Omental fat pad (tissue), 4 donors: ENCODE data around the gene DNER. TPM values are rescaled to one million over a fixed set of nuclear protein-coding genes. Genes with fewer than 3 reads are reported as not detected.

Experiments used
- ATAC-seq: fragments of 150-250 bp; one replicate; pipeline ENCODE4 v1.9.1; 2016; ENCODE audit warnings: mild to moderate bottlenecking, moderate library complexity; ENCODE audit not compliant: low FRiP score
- DNase-seq: peaks from one replicate; pipeline ENCODE4 v3.0.0-alpha.2; 2019; ENCODE audit warnings: low spot score
- total RNA-seq, 4 donors: library from RNA; depleted of rRNA; stranded (reverse); fragments of >200 nt; gene quantifications; one replicate each; pipeline ENCODE4 v1.1.0, GENCODE V29; 2016
- TF ChIP-seq, protein P1 (sequence below), 3 donors: fragments of 450-650 bp; IDR thresholded peaks; one replicate each; pipeline ENCODE4 v1.5.1; 2016 to 2017; ENCODE audit warnings: antibody characterized with exemption in 3 of 3, mild to moderate bottlenecking in 3 of 3, moderate library complexity in 2 of 3

DNER gene
- total RNA-seq, 4 donors from 2014 or later, result 3.1 to 12.2 (median 8.7) TPM

DNA sequence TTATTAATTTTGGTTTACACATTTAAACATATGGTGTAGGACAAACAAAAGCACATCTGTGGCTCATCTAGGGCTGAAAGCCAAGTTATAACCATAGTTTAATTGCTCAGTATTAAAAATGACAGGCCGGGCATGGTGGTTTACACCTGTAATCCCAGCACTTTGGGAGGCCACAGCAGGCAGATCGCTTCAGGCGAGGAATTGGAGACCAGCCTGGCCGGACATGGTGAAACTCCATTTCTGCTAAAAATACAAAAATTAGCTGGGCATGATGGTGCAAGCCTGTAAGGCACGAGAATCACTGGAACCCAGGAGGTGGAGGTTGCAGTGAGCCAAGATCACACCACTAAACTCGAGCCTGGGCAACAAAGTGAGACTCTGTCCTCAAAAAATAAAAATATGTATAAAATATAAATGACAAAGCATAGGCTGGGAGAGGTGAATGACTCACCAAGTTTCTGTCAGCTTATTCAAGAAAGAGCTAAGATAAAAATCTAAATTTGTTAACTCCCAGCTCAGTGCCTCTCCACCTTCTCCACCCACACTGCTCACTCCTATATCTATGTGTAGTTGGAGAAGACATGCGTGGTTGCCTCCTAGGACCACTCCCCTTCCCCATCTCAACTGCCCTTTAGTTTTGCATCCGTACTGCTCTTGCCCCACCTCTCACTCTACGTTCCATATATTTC is 364.1 kb downstream of the DNER start:
- ATAC-seq, result no peak
- TF ChIP-seq, protein P1, sequence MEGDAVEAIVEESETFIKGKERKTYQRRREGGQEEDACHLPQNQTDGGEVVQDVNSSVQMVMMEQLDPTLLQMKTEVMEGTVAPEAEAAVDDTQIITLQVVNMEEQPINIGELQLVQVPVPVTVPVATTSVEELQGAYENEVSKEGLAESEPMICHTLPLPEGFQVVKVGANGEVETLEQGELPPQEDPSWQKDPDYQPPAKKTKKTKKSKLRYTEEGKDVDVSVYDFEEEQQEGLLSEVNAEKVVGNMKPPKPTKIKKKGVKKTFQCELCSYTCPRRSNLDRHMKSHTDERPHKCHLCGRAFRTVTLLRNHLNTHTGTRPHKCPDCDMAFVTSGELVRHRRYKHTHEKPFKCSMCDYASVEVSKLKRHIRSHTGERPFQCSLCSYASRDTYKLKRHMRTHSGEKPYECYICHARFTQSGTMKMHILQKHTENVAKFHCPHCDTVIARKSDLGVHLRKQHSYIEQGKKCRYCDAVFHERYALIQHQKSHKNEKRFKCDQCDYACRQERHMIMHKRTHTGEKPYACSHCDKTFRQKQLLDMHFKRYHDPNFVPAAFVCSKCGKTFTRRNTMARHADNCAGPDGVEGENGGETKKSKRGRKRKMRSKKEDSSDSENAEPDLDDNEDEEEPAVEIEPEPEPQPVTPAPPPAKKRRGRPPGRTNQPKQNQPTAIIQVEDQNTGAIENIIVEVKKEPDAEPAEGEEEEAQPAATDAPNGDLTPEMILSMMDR (IDR thresholded peaks at IDR 0.05), result no peak
- no peak for DNase-seq

- TF ChIP-seq, protein P1 (IDR thresholded peaks at IDR 0.05), result no peak
- DNase-seq (no peak), ATAC-seq (no peak)
Measured at GRCh38 chr2:229348128-229348527, 366.2 kb downstream of the DNER start.

GRCh38 chr2:229346816-229347540 is 367.4 kb downstream of the DNER start:
- no peak for ATAC-seq
- DNase-seq, result no peak
- TF ChIP-seq, protein P1 (IDR thresholded peaks at IDR 0.05), result no peak

- TF ChIP-seq, protein P1 (IDR thresholded peaks at IDR 0.05), result no peak
- ATAC-seq (no peak), DNase-seq (no peak)
Measured at GRCh38 chr2:229344955-229345354, 369.4 kb downstream of the DNER start.

- TF ChIP-seq, protein P1 (IDR thresholded peaks at IDR 0.05), result no peak
- no peak for ATAC-seq
- DNase-seq, result no peak
Measured at GRCh38 chr2:229344151-229344551, 370.2 kb downstream of the DNER start.

DNA sequence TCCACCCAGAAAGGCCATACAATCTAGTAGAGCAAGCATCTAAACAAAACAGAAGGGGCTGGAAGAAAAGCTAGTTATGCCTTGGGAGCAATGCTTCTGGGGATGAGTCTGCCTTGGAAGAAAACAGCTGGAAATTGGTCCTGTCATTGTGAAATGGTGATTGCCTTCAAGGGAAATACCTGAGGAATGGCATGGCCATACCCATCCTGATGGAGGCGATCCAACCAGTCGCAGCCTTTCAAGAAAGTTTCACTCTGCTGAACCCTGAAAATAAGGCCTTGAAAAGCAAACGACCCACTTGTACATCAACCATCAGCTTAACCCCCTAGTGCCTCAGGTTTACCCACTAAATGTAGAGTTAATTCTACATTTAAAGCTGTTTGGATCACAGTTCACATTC is 370.7 kb downstream of the DNER start:
- ATAC-seq (no peak), DNase-seq (no peak)
- TF ChIP-seq, protein P1 (IDR thresholded peaks at IDR 0.05), result no peak

DNA sequence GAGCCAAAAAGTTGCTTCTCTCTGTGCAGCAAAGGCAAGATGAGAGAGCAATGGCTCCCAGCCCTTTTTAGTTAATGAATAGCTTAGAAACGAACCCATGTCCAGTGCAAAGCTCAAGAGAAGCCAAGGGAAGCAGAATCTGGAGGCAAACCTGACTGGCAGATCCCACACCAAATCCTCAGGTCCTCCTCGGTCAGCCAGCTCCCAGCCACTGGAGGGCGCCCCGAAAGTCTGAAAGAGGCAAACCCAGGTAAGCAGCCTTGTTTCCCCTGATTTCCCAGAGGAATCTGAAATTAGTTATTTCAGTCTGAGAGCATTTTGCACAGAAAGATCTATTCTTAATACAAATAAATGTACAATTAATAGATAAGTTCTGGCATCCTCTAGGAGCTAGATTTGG is 372.0 kb downstream of the DNER start:
- ATAC-seq (no peak), DNase-seq (no peak)
- TF ChIP-seq, protein P1 (IDR thresholded peaks at IDR 0.05), result no peak
